ENCODE measurements around the gene ZNF283. TPM values are rescaled to one million over a fixed set of nuclear protein-coding genes. Genes with fewer than 3 reads are reported as not detected.
"Not testable (repeated sequence)": the region's sequence is repeated elsewhere in the genome, so short reads cannot be mapped to it uniquely, and the experiment has no call there.

ZNF283 gene
- total RNA-seq, 1 donor from 2014 or later, result 4.0 TPM

GRCh38 chr19:43786665-43787064 lies 40.5 kb upstream of the ZNF283 start:
- H3K4me1 Mint-ChIP-seq, result peaks cover 31% of the 10 kb centered on the region
- no peak for DNase-seq
- H3K4me3 Mint-ChIP-seq, result no peak overlapping the region
- no peaks in the 10 kb centered on the region for H3K36me3 Mint-ChIP-seq (ENCODE audit: low read depth)
- H3K27ac Mint-ChIP-seq, result no peak overlapping the region
- peaks cover 6% of the 10 kb centered on the region for H3K27me3 Mint-ChIP-seq
- no peaks in the 10 kb centered on the region for H3K9me3 Mint-ChIP-seq
- intact Hi-C loops (cut with micrococcal nuclease), result no loop called here

GRCh38 chr19:43789029-43789428 lies 38.1 kb upstream of the ZNF283 start:
- intact Hi-C loops (cut with micrococcal nuclease), result no loop called here
- no peak overlapping the region for H3K4me3 Mint-ChIP-seq
- peak; percentile 71 for DNase-seq

DNA sequence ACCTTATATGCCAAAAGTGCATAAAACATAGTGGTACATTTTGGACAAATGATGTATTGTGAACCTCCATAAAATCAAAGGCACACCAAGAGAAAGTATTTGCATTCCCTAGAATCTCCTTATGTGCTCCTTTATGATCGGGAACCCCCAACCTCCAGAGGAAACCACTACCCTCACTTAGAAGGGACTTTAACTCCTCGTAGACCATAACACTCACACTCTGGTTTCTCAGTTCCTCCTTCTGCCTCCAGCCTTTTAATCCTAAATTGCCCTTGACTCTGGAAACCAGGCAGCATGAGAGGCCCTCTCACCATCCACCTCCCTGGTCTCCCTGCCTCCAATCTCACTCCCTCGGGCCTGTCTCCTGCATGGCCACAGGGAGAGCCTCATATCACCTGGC lies 36.5 kb upstream of the ZNF283 start:
- no peak for DNase-seq
- Mint-ChIP-seq H3K36me3 (ENCODE audit: low read depth) (no peaks in the 10 kb centered on the region), H3K4me1 (peaks cover 3% of the 10 kb centered on the region), H3K9me3 (no peaks in the 10 kb centered on the region), H3K27ac (no peak overlapping the region), H3K4me3 (no peak overlapping the region), H3K27me3 (peaks cover 17% of the 10 kb centered on the region)
- intact Hi-C loops (cut with micrococcal nuclease), result no loop called here

More at GRCh38 chr19:43789029-43789428, 38.1 kb upstream of the ZNF283 start:
- Mint-ChIP-seq H3K4me1 (peaks cover 16% of the 10 kb centered on the region), H3K9me3 (no peaks in the 10 kb centered on the region), H3K27me3 (peaks cover 15% of the 10 kb centered on the region), H3K36me3 (ENCODE audit: low read depth) (no peaks in the 10 kb centered on the region), H3K27ac (no peak overlapping the region)

DNA sequence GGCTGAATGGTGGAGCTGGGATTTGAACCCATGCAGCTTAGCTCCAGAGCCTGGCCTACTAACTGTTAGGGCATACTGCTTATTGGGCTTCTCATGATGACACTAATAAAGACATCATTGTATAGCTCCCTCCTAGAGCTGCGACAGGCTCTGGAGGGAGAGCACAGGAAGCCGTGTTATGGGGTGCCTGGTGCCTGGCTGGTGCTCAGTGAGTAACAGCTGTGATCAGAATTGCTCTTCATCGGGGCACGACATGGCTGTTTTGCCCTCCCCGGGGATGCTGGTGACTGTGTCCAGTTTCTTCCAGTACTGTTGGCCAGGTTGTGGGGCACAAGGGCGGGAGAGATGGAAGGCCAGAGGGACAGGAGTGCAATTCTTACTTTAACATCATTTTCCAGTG lies 30.0 kb upstream of the ZNF283 start:
- H3K9me3 Mint-ChIP-seq, result no peaks in the 10 kb centered on the region
- intact Hi-C loops (cut with micrococcal nuclease), result no loop called here
- peaks cover 13% of the 10 kb centered on the region for H3K4me1 Mint-ChIP-seq
- peaks cover 21% of the 10 kb centered on the region for H3K27me3 Mint-ChIP-seq
- no peak for DNase-seq
- no peaks in the 10 kb centered on the region for H3K36me3 Mint-ChIP-seq (ENCODE audit: low read depth)
- H3K4me3 Mint-ChIP-seq, result peak overlapping the region; percentile 61
- no peak overlapping the region for H3K27ac Mint-ChIP-seq

GRCh38 chr19:43797556-43797955 lies 29.6 kb upstream of the ZNF283 start:
- no peaks in the 10 kb centered on the region for H3K9me3 Mint-ChIP-seq
- peaks cover 13% of the 10 kb centered on the region for H3K4me1 Mint-ChIP-seq
- H3K36me3 Mint-ChIP-seq (ENCODE audit: low read depth), result no peaks in the 10 kb centered on the region
- DNase-seq, result no peak
- H3K27ac Mint-ChIP-seq, result no peak overlapping the region
- peak overlapping the region; percentile 61 for H3K4me3 Mint-ChIP-seq
- peaks cover 21% of the 10 kb centered on the region for H3K27me3 Mint-ChIP-seq
- intact Hi-C loops (cut with micrococcal nuclease), result no loop called here

- intact Hi-C loops (cut with micrococcal nuclease), result no loop called here
- peaks cover 24% of the 10 kb centered on the region for H3K27me3 Mint-ChIP-seq
These were observed 29.0 kb upstream of the ZNF283 start for GRCh38 chr19:43798026-43798545.

GRCh38 chr19:43798546-43799409 lies 28.3 kb upstream of the ZNF283 start:
- DNase-seq, result peak; percentile 77
- Mint-ChIP-seq H3K9me3 (no peaks in the 10 kb centered on the region), H3K27me3 (peaks cover 18% of the 10 kb centered on the region), H3K36me3 (ENCODE audit: low read depth) (no peaks in the 10 kb centered on the region), H3K4me1 (peaks cover 13% of the 10 kb centered on the region), H3K27ac (no peak overlapping the region), H3K4me3 (peak overlapping the region; percentile 82)
- intact Hi-C loops (cut with micrococcal nuclease), result no loop called here

More at GRCh38 chr19:43798026-43798545, 29.0 kb upstream of the ZNF283 start:
- Mint-ChIP-seq H3K4me1 (peaks cover 13% of the 10 kb centered on the region), H3K27ac (no peak overlapping the region), H3K36me3 (ENCODE audit: low read depth) (no peaks in the 10 kb centered on the region), H3K9me3 (no peaks in the 10 kb centered on the region), H3K4me3 (peak overlapping the region; percentile 82)
- no peak for DNase-seq

GRCh38 chr19:43799502-43800142 lies 27.5 kb upstream of the ZNF283 start:
- Mint-ChIP-seq H3K27me3 (peaks cover 17% of the 10 kb centered on the region), H3K9me3 (no peaks in the 10 kb centered on the region), H3K36me3 (ENCODE audit: low read depth) (no peaks in the 10 kb centered on the region), H3K4me1 (peaks cover 13% of the 10 kb centered on the region), H3K4me3 (peak overlapping the region; percentile 82), H3K27ac (no peak overlapping the region)
- intact Hi-C loops (cut with micrococcal nuclease), result no loop called here
- no peak for DNase-seq

DNA sequence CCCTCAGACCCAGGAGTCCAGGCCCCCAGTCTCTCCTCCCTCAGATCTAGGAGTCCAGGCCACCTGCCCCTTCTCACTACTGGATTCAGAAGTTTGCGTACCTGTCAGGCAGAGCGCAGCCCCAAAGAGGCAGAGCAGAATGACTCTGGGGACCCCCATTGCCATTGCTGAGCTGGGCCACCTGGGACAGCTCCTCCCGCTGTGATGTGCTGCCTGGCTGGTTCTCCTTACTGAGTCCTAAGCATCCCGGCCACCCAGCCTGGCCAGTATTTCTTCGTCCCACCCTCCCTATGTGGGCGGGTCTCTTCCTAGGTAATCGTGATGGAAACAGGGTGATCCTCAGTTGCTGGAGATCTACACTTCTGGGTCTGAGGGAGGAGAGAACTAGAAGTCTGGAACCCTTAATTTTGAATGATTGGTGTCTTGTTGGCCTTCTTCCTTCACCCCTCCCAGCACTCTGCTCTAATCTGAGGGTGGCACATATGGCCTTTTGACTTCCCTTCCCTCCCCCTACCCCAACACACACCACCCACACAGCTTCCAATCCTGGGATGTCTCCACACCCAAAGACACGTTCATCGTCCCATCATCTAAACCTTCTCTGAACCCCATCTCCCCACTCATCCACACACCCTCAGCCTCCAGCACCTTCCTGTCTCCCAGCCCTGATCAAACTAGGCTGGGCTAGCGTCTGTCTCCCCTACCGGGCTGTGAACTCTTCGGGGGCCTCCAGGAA lies 24.7 kb upstream of the ZNF283 start, which contains the start of gene LYPD5:
Gene LYPD5 (minus strand): TSS at position 232 of the 736 bp plus-strand sequence. CDS start 67 bp downstream, at position 165.
- Mint-ChIP-seq H3K9me3 (no peaks in the 10 kb centered on the region), H3K27me3 (peaks cover 23% of the 10 kb centered on the region), H3K36me3 (ENCODE audit: low read depth) (no peaks in the 10 kb centered on the region), H3K27ac (no peak within 1 kb of the TSS), H3K4me1 (peaks cover 10% of the 10 kb centered on the region), H3K4me3 (no peak within 1 kb of the TSS)
- no peak for DNase-seq
- intact Hi-C loops (cut with micrococcal nuclease), result no loop called here

DNA sequence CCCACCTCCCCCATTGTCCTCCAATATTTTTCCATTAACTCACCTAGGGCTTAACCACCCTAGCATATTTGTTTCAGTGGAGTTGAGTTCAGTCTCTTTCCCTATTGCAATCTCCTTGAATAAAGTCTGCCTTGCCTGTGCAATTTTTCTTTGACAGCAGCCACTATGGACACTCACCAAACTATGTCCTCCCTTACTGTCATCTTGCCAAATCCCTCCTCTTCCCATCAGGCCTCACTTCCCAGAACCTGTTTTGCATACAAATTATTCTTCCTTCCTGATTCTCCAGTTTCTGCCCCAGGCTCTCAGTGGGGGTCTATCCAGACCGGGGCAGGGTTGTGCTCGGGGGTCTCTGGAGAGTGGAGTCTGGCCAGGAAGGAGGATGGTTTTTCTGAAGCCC lies 22.7 kb upstream of the ZNF283 start:
- intact Hi-C loops (cut with micrococcal nuclease), result no loop called here
- peaks cover 24% of the 10 kb centered on the region for H3K27me3 Mint-ChIP-seq
- H3K27ac Mint-ChIP-seq, result no peak overlapping the region
- DNase-seq, result no peak
- no peaks in the 10 kb centered on the region for H3K4me1 Mint-ChIP-seq
- H3K4me3 Mint-ChIP-seq, result no peak overlapping the region
- H3K36me3 Mint-ChIP-seq (ENCODE audit: low read depth), result no peaks in the 10 kb centered on the region
- H3K9me3 Mint-ChIP-seq, result no peaks in the 10 kb centered on the region

DNA sequence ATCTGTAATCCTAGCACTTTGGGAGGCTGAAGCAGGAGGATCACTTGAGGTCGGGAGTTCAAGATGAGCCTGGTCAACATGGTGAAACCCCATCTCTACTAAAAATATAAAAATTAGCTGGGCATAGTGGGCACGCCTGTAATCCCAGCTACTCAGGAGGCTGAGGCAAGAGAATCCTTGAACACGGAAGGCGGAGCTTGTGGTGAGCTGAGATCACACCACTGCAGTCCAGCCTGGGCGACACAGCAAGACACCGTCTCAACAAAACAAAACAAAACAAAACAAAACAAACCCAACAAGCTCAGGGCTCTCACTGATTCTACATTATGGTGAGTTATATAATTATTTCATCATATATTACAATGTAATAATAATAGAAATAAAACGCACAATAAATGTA lies 20.7 kb upstream of the ZNF283 start:
- H3K9me3 Mint-ChIP-seq; DNase-seq; H3K27ac Mint-ChIP-seq; H3K36me3 Mint-ChIP-seq (ENCODE audit: low read depth); H3K4me1 Mint-ChIP-seq; intact Hi-C loops (cut with micrococcal nuclease); H3K4me3 Mint-ChIP-seq: not testable (repeated sequence)
- H3K27me3 Mint-ChIP-seq, result peaks cover 25% of the 10 kb centered on the region

DNA sequence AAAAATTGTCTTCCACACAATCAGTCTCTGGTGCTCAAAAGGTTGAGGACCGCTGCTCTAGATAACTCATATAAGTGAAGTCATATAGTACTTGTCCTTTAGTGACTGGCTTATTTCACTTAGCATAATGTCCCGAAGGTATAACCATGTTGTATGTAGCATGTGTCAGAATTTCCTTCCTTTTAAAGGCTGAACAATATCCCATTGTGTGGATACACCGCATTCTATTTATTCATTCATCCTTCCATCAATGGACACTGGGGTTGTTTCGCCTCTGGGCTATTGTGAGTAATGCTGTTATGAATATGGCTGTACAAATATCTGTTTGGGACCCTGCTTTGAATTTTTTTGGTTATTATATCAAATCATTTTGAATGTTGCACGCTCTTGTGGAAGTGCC lies 20.3 kb upstream of the ZNF283 start:
- intact Hi-C loops (cut with micrococcal nuclease), result no loop called here
- Mint-ChIP-seq H3K27ac (no peak overlapping the region), H3K4me1 (no peaks in the 10 kb centered on the region), H3K9me3 (no peaks in the 10 kb centered on the region), H3K27me3 (peaks cover 23% of the 10 kb centered on the region), H3K4me3 (no peak overlapping the region), H3K36me3 (ENCODE audit: low read depth) (no peaks in the 10 kb centered on the region)
- no peak for DNase-seq

DNA sequence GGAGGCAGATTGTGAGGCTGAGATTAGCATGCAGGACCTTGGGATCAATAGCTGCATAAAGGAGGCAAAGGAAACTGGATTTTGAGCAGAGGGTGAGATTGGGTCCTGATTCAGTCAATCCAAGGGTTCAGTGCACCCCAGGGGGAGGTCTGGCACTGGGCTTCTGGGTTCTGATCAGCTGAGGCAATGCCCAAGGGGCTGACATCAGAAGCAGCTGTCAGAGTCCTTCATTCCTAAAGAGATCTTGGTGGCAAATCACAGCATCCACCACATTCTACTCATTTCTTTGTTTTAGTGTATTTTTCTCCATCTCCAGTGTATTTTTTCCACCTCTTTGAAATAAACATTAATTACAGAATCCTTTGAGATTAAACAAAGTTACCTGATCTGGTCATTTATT lies 19.5 kb upstream of the ZNF283 start:
- Mint-ChIP-seq H3K36me3 (ENCODE audit: low read depth) (no peaks in the 10 kb centered on the region), H3K4me1 (no peaks in the 10 kb centered on the region), H3K27me3 (peaks cover 23% of the 10 kb centered on the region), H3K27ac (no peak overlapping the region), H3K4me3 (no peak overlapping the region), H3K9me3 (no peaks in the 10 kb centered on the region)
- no peak for DNase-seq
- intact Hi-C loops (cut with micrococcal nuclease), result no loop called here

Measured in activated CD4-positive, alpha-beta T cell treated with anti-CD3 and anti-CD28 coated beads, Interleukin-2, amount 10 ng/mL, durations not matched to agents 24 days and 14 days (primary cell).